Neural cell (in vitro differentiated cells): ENCODE measurements around the gene MARCHF9. TPM values are rescaled to one million over a fixed set of nuclear protein-coding genes. Genes with fewer than 3 reads are reported as not detected.
A peak's percentile ranks its signal among the peaks of the same experiment; 100 is the strongest.

ENCODE experiments used
- H2AFZ ChIP-seq: fragments of 200-600, 300-800 bp; sonication (generic), shearing (Covaris generic); 2 replicates; pipeline ENCODE4 v1.6.0; 2014; ENCODE audit warnings: low read depth, mild to moderate bottlenecking, antibody characterized with exemption, low read length, moderate library complexity
- H3F3A ChIP-seq: fragments of 200-600 bp; shearing (Covaris generic); 2 replicates; pipeline ENCODE4 v1.6.1; 2016; ENCODE audit warnings: mild to moderate bottlenecking, moderate library complexity, mixed read lengths, antibody characterized with exemption, low read length; ENCODE audit not compliant: insufficient read depth, poor library complexity, severe bottlenecking
- H3K27ac ChIP-seq: fragments of 200-600, 300-800 bp; sonication (generic), shearing (Covaris generic); 2 replicates; pipeline ENCODE4 v1.5.1; 2014; ENCODE audit warnings: mild to moderate bottlenecking, low read length, moderate library complexity
- H3K27me3 ChIP-seq: fragments of 300-800, 200-600 bp; sonication (generic), shearing (Covaris generic); 2 replicates; pipeline ENCODE4 v1.6.0; 2014; ENCODE audit warnings: mild to moderate bottlenecking, low read depth, low read length, moderate library complexity; ENCODE audit not compliant: insufficient read depth
- H3K36me3 ChIP-seq: fragments of 300-800, 200-600 bp; sonication (generic), shearing (Covaris generic); 2 replicates; pipeline ENCODE4 v1.5.1; 2014; ENCODE audit warnings: mild to moderate bottlenecking, antibody characterized with exemption, low read length, moderate library complexity; ENCODE audit not compliant: insufficient read depth
- H3K4me2 ChIP-seq: fragments of 300-800, 200-600 bp; sonication (generic), shearing (Covaris generic); 2 replicates; pipeline ENCODE4 v1.6.0; 2014; ENCODE audit warnings: mild to moderate bottlenecking, low read length
- H3K4me3 ChIP-seq: fragments of 300-800, 200-600 bp; sonication (generic), shearing (Covaris generic); 2 replicates; pipeline ENCODE4 v1.5.1; 2014; ENCODE audit warnings: mild to moderate bottlenecking, low read length, moderate library complexity
- H3K79me2 ChIP-seq: fragments of 200-600 bp; shearing (Covaris generic); replicated peaks from 2 replicates; pipeline ENCODE4 v1.6.0; 2014; ENCODE audit warnings: mild to moderate bottlenecking, low read length, moderate library complexity; ENCODE audit not compliant: insufficient read depth
- H3K9ac ChIP-seq: fragments of 300-800, 200-600 bp; sonication (generic), shearing (Covaris generic); 2 replicates; pipeline ENCODE4 v1.6.1; 2016; ENCODE audit warnings: mild to moderate bottlenecking, low read length, mixed read lengths
- H3K9me2 ChIP-seq: fragments of 200-600 bp; shearing (Covaris generic); 2 replicates; pipeline ENCODE4 v1.6.1; 2016; ENCODE audit warnings: mild to moderate bottlenecking, low read length, mixed read lengths; ENCODE audit not compliant: insufficient read depth
- H3K9me3 ChIP-seq: fragments of 200-600, 300-800 bp; sonication (generic), shearing (Covaris generic); 2 replicates; pipeline ENCODE4 v1.6.1; 2016; ENCODE audit warnings: mild to moderate bottlenecking, mixed run types, low read length, moderate library complexity, mixed read lengths
- H4K20me1 ChIP-seq: fragments of 200-600 bp; shearing (Covaris generic); 2 replicates; pipeline ENCODE4 v1.6.1; 2016; ENCODE audit warnings: mild to moderate bottlenecking, mixed run types; ENCODE audit not compliant: insufficient read depth
- EP300 ChIP-seq: fragments of 450-650 bp; conservative IDR thresholded peaks from 2 replicates; pipeline ENCODE4 v1.6.1; 2014; ENCODE audit warnings: antibody characterized with exemption, mild to moderate bottlenecking, moderate library complexity; ENCODE audit not compliant: poor library complexity, severe bottlenecking
- EZH2 ChIP-seq: fragments of 200-600, 300-800 bp; shearing (Covaris generic), sonication (generic); IDR thresholded peaks from 2 replicates; pipeline ENCODE4 v1.6.1; 2014; ENCODE audit warnings: antibody characterized with exemption, low read length, borderline replicate concordance, mild to moderate bottlenecking; ENCODE audit not compliant: insufficient read depth, poor library complexity, severe bottlenecking
- MXI1 ChIP-seq: fragments of 450-650 bp; conservative IDR thresholded peaks from 2 replicates; pipeline ENCODE4 v1.6.1; 2014; ENCODE audit warnings: antibody characterized with exemption, mild to moderate bottlenecking; ENCODE audit not compliant: poor library complexity, severe bottlenecking
- POLR2AphosphoS5 ChIP-seq: IDR thresholded peaks from 2 replicates; pipeline ENCODE4 v1.6.1; 2012
- RAD21 ChIP-seq: fragments of 450-650 bp; conservative IDR thresholded peaks from 2 replicates; pipeline ENCODE4 v1.6.1; 2014; ENCODE audit warnings: antibody characterized with exemption, mild to moderate bottlenecking, moderate library complexity
- SMC3 ChIP-seq: fragments of 450-650 bp; conservative IDR thresholded peaks from 2 replicates; pipeline ENCODE4 v1.6.1; 2014; ENCODE audit warnings: antibody characterized with exemption, mild to moderate bottlenecking, moderate library complexity; ENCODE audit not compliant: poor library complexity
- TAF1 ChIP-seq: IDR thresholded peaks from 2 replicates; pipeline ENCODE4 v1.6.1; 2012; ENCODE audit warnings: low read depth
- polyA plus RNA-seq: library from polyadenylated mRNA; depleted of rRNA; stranded (reverse); fragments of >200 nt; gene quantifications from 2 replicates; pipeline ENCODE4 v1.2.3, GENCODE V29; 2014
- TF ChIP-seq, protein P1 (sequence below): fragments of 450-650 bp; IDR thresholded peaks from 2 replicates; pipeline ENCODE4 v1.5.1; 2014; ENCODE audit warnings: antibody characterized with exemption, mild to moderate bottlenecking, moderate library complexity; ENCODE audit not compliant: poor library complexity, severe bottlenecking
- TF ChIP-seq, protein P2 (sequence below): IDR thresholded peaks from 2 replicates; pipeline ENCODE4 v1.6.1; 2012; ENCODE audit warnings: borderline replicate concordance

Gene MARCHF9
- polyA plus RNA-seq, 1 donor from 2014 or later = 34.5 TPM

- Histone ChIP-seq H3K36me3 (no peaks in the 10 kb centered on the region), H2AFZ (peak within 1 kb of the TSS; percentile 54), H3F3A (no peaks in the 10 kb centered on the region), H3K9me2 (no peaks in the 10 kb centered on the region), H3K4me2 (peak within 1 kb of the TSS; percentile 96), H3K79me2 (peaks cover 10% of the 10 kb centered on the region), H3K27ac (peak within 1 kb of the TSS; percentile 6), H3K4me3 (peak within 1 kb of the TSS; percentile 80), H3K9ac (peak within 1 kb of the TSS; percentile 72), H3K27me3 (no peaks in the 10 kb centered on the region), H4K20me1 (no peaks in the 10 kb centered on the region), H3K9me3 (no peaks in the 10 kb centered on the region)
- TF ChIP-seq POLR2AphosphoS5 = peak; percentile 84
- peak; percentile 95 for TF ChIP-seq MXI1
- TF ChIP-seq TAF1 = peak; percentile 58
- TF ChIP-seq EP300 = peak; percentile 56
- TF ChIP-seq, protein P1, sequence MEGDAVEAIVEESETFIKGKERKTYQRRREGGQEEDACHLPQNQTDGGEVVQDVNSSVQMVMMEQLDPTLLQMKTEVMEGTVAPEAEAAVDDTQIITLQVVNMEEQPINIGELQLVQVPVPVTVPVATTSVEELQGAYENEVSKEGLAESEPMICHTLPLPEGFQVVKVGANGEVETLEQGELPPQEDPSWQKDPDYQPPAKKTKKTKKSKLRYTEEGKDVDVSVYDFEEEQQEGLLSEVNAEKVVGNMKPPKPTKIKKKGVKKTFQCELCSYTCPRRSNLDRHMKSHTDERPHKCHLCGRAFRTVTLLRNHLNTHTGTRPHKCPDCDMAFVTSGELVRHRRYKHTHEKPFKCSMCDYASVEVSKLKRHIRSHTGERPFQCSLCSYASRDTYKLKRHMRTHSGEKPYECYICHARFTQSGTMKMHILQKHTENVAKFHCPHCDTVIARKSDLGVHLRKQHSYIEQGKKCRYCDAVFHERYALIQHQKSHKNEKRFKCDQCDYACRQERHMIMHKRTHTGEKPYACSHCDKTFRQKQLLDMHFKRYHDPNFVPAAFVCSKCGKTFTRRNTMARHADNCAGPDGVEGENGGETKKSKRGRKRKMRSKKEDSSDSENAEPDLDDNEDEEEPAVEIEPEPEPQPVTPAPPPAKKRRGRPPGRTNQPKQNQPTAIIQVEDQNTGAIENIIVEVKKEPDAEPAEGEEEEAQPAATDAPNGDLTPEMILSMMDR = peak; percentile 96
- TF ChIP-seq EZH2 = no peak
- TF ChIP-seq RAD21 = peak; percentile 66
- peak; percentile 81 for TF ChIP-seq SMC3
- TF ChIP-seq, protein P2, sequence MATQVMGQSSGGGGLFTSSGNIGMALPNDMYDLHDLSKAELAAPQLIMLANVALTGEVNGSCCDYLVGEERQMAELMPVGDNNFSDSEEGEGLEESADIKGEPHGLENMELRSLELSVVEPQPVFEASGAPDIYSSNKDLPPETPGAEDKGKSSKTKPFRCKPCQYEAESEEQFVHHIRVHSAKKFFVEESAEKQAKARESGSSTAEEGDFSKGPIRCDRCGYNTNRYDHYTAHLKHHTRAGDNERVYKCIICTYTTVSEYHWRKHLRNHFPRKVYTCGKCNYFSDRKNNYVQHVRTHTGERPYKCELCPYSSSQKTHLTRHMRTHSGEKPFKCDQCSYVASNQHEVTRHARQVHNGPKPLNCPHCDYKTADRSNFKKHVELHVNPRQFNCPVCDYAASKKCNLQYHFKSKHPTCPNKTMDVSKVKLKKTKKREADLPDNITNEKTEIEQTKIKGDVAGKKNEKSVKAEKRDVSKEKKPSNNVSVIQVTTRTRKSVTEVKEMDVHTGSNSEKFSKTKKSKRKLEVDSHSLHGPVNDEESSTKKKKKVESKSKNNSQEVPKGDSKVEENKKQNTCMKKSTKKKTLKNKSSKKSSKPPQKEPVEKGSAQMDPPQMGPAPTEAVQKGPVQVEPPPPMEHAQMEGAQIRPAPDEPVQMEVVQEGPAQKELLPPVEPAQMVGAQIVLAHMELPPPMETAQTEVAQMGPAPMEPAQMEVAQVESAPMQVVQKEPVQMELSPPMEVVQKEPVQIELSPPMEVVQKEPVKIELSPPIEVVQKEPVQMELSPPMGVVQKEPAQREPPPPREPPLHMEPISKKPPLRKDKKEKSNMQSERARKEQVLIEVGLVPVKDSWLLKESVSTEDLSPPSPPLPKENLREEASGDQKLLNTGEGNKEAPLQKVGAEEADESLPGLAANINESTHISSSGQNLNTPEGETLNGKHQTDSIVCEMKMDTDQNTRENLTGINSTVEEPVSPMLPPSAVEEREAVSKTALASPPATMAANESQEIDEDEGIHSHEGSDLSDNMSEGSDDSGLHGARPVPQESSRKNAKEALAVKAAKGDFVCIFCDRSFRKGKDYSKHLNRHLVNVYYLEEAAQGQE = peak; percentile 68
Measured at GRCh38 chr12:57782608-57783465, 27.9 kb downstream of the MARCHF9 start, which contains the start of gene TSFM. Gene TSFM (plus strand): TSS chr12:57782787. CDS start chr12:57782802, 15 bp downstream.

DNA sequence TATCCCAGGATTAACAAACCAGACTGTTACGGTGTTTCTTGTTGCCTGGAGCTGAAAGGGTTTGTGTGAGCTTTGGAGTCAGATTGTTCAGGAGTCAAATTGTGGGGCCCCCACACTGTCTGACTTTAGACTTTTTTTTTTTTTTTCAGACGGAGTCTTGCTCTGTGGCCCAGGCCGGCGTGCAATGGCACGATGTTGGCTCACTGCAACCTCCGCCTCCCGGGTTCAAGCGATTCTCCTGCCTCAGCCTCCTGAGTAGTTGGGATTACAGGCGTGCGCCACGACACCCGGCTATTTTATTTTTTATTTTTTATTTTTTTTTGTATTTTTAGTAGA is 28.5 kb downstream of the MARCHF9 start:
- Histone ChIP-seq H4K20me1 (no peaks in the 10 kb centered on the region), H3K4me3 (peak overlapping the region; percentile 80), H3K27ac (no peak overlapping the region), H3K36me3 (no peaks in the 10 kb centered on the region), H3K79me2 (peaks cover 10% of the 10 kb centered on the region), H3K4me2 (peak overlapping the region; percentile 96), H3K27me3 (no peaks in the 10 kb centered on the region), H3K9ac (peak overlapping the region; percentile 72), H3K9me2 (no peaks in the 10 kb centered on the region), H2AFZ (no peak overlapping the region), H3F3A (no peaks in the 10 kb centered on the region), H3K9me3 (no peaks in the 10 kb centered on the region)
- TF ChIP-seq EZH2 = no peak
- TF ChIP-seq EP300 = no peak
- TF ChIP-seq, protein P2 = no peak
- TF ChIP-seq, protein P1 = no peak
- TF ChIP-seq TAF1 = no peak
- no peak for TF ChIP-seq RAD21
- no peak for TF ChIP-seq SMC3
- no peak for TF ChIP-seq POLR2AphosphoS5
- no peak for TF ChIP-seq MXI1
